ENCODE data around the gene EBLN1. TPM values are rescaled to one million over a fixed set of nuclear protein-coding genes. Genes with fewer than 3 reads are reported as not detected.

Gene EBLN1
- polyA plus RNA-seq, 1 donor (not counting 4 experiments of a cell fraction or from before 2014, with no cell fraction given) = not detected

GRCh38 chr10:22222236-22223190 lies 4.7 kb upstream of the EBLN1 start:
- H3K9me1 ChIP-seq (ENCODE audit: control insufficient read depth, extremely low read depth, insufficient read depth, low read length) = no peaks in the 10 kb centered on the region
- FAIRE-seq (no peak), DNase-seq (ENCODE audit: low read depth, low spot score) (no peak)
- no peak overlapping the region for H3K27ac ChIP-seq (ENCODE audit: control insufficient read depth, insufficient read depth, low read length)
- no peak overlapping the region for H2AFZ ChIP-seq (ENCODE audit: control insufficient read depth, low read length)
- no peaks in the 10 kb centered on the region for H3K4me1 ChIP-seq (ENCODE audit: control insufficient read depth, extremely low read depth, insufficient read depth, low read length)
- H3K4me2 ChIP-seq (ENCODE audit: control insufficient read depth, extremely low read depth, insufficient read depth, low read depth, low read length) = no peak overlapping the region
- H3K9me3 ChIP-seq (ENCODE audit: control insufficient read depth, low read depth, low read length) = no peaks in the 10 kb centered on the region
- TF ChIP-seq, protein P1, sequence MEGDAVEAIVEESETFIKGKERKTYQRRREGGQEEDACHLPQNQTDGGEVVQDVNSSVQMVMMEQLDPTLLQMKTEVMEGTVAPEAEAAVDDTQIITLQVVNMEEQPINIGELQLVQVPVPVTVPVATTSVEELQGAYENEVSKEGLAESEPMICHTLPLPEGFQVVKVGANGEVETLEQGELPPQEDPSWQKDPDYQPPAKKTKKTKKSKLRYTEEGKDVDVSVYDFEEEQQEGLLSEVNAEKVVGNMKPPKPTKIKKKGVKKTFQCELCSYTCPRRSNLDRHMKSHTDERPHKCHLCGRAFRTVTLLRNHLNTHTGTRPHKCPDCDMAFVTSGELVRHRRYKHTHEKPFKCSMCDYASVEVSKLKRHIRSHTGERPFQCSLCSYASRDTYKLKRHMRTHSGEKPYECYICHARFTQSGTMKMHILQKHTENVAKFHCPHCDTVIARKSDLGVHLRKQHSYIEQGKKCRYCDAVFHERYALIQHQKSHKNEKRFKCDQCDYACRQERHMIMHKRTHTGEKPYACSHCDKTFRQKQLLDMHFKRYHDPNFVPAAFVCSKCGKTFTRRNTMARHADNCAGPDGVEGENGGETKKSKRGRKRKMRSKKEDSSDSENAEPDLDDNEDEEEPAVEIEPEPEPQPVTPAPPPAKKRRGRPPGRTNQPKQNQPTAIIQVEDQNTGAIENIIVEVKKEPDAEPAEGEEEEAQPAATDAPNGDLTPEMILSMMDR (optimal IDR thresholded peaks at IDR 0.05 in 1 of 3, IDR thresholded peaks at IDR 0.05 in 1 of 3, conservative IDR thresholded peaks at IDR 0.05 in 1 of 3; ENCODE audit: extremely low read depth in 1 of 3, insufficient read depth in 2 of 3, low read length in 3 of 3) = no peak
- no peak for TF ChIP-seq EZH2 (IDR thresholded peaks at IDR 0.05; ENCODE audit: low read length)
- no peaks in the 10 kb centered on the region for H3K79me2 ChIP-seq (ENCODE audit: control insufficient read depth, insufficient read depth, low read length)
- H3K36me3 ChIP-seq (ENCODE audit: control insufficient read depth in 2 of 2, extremely low read depth in 1 of 2, insufficient read depth in 2 of 2, low read length in 2 of 2) = no peaks in the 10 kb centered on the region
- H3K9ac ChIP-seq (ENCODE audit: control insufficient read depth, extremely low read depth, insufficient read depth, low read length) = no peak overlapping the region
- no peaks in the 10 kb centered on the region for H4K20me1 ChIP-seq (ENCODE audit: control insufficient read depth, extremely low read depth, insufficient read depth, low read length)
- dilution Hi-C loops (cut with MboI; ENCODE audit: extremely low pct_ligation_motif_present, low sequenced_read_pairs) = no loop called here
- no peaks in the 10 kb centered on the region for H3K27me3 ChIP-seq (ENCODE audit: control insufficient read depth, extremely low read depth, insufficient read depth, low read length)
- H3K4me3 ChIP-seq (ENCODE audit: control insufficient read depth in 2 of 3, extremely low read depth in 1 of 3, insufficient read depth in 2 of 3, low read depth in 1 of 3, low read length in 3 of 3) = no peak overlapping the region

GRCh38 chr10:22219308-22219707 lies 1.5 kb upstream of the EBLN1 start:
- Histone ChIP-seq H3K4me2 (ENCODE audit: control insufficient read depth, extremely low read depth, insufficient read depth, low read depth, low read length) (no peak overlapping the region), H3K36me3 (ENCODE audit: control insufficient read depth in 2 of 2, extremely low read depth in 1 of 2, insufficient read depth in 2 of 2, low read length in 2 of 2) (no peaks in the 10 kb centered on the region), H3K27ac (ENCODE audit: control insufficient read depth, insufficient read depth, low read length) (no peak overlapping the region), H3K4me1 (ENCODE audit: control insufficient read depth, extremely low read depth, insufficient read depth, low read length) (no peaks in the 10 kb centered on the region), H3K9me3 (ENCODE audit: control insufficient read depth, low read depth, low read length) (no peaks in the 10 kb centered on the region), H2AFZ (ENCODE audit: control insufficient read depth, low read length) (no peak overlapping the region), H3K9ac (ENCODE audit: control insufficient read depth, extremely low read depth, insufficient read depth, low read length) (no peak overlapping the region), H4K20me1 (ENCODE audit: control insufficient read depth, extremely low read depth, insufficient read depth, low read length) (no peaks in the 10 kb centered on the region), H3K27me3 (ENCODE audit: control insufficient read depth, extremely low read depth, insufficient read depth, low read length) (no peaks in the 10 kb centered on the region), H3K9me1 (ENCODE audit: control insufficient read depth, extremely low read depth, insufficient read depth, low read length) (no peaks in the 10 kb centered on the region), H3K79me2 (ENCODE audit: control insufficient read depth, insufficient read depth, low read length) (no peaks in the 10 kb centered on the region), H3K4me3 (ENCODE audit: control insufficient read depth in 2 of 3, extremely low read depth in 1 of 3, insufficient read depth in 2 of 3, low read depth in 1 of 3, low read length in 3 of 3) (no peak overlapping the region)
- dilution Hi-C loops (cut with MboI; ENCODE audit: extremely low pct_ligation_motif_present, low sequenced_read_pairs) = no loop called here
- TF ChIP-seq, protein P1 (optimal IDR thresholded peaks at IDR 0.05 in 1 of 3, IDR thresholded peaks at IDR 0.05 in 1 of 3, conservative IDR thresholded peaks at IDR 0.05 in 1 of 3; ENCODE audit: extremely low read depth in 1 of 3, insufficient read depth in 2 of 3, low read length in 3 of 3) = no peak
- no peak for TF ChIP-seq EZH2 (IDR thresholded peaks at IDR 0.05; ENCODE audit: low read length)
- no peak for FAIRE-seq
- no peak for DNase-seq (ENCODE audit: low read depth, low spot score)
